Sigmoid colon (tissue), 4 donors: ENCODE measurements around the gene NTMT1.

Experiments used
- CTCF ChIP-seq, 4 experiments: fragments of 450-650 bp in 3 of 4; fragments of 200-600 bp in 1 of 4; IDR thresholded peaks; one replicate each; pipeline ENCODE4 v1.5.1; 2016 to 2019; ENCODE audit warnings: antibody characterized with exemption in 4 of 4, mild to moderate bottlenecking in 3 of 4, moderate library complexity in 2 of 4
- POLR2AphosphoS5 ChIP-seq, 4 donors: sonication (generic); formaldehyde crosslinking; IDR thresholded peaks; one replicate each; pipeline ENCODE4 v1.6.1; 2017; ENCODE audit warnings: antibody characterized with exemption in 4 of 4

GRCh38 chr9:129576546-129577543 is 49.1 kb upstream of the NTMT1 start:
- TF ChIP-seq CTCF (IDR thresholded peaks at IDR 0.05) (no peak), POLR2AphosphoS5 (IDR thresholded peaks at IDR 0.05) (peak in 1 of 4 donors; percentile 13)
